ENCODE measurements around the gene SLC12A9.
"Not testable (repeated sequence)": the region's sequence is repeated elsewhere in the genome, so short reads cannot be mapped to it uniquely, and the experiment has no call there.

SLC12A9 gene

DNA sequence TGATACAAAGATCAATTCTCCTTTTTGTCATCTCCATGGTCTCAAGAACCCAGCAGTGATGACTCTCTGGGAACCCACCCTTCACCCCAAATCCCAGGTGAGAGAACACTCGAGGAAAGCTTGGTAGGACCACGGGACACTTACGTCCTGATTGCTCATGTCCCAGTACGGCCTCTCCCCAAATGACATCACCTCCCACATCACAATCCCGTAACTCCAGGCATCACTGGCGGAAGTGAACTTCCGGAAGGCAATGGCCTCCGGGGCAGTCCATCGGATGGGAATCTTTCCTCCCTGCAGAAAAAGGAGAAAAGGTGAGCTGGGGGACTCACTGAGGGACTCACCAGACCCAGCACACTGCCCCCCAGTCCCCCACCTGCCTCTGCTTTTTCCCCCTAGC is 46.2 kb upstream of the SLC12A9 start:
- no peak for DNase-seq (ENCODE audit: low read depth)
- no peak overlapping the region for H3K4me3 ChIP-seq (ENCODE audit: low read depth, low read length)
- TF ChIP-seq, protein P1, sequence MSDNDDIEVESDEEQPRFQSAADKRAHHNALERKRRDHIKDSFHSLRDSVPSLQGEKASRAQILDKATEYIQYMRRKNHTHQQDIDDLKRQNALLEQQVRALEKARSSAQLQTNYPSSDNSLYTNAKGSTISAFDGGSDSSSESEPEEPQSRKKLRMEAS (IDR thresholded peaks at IDR 0.05; ENCODE audit: low read depth, low read length), result no peak
- no peak for TF ChIP-seq MYC (IDR thresholded peaks at IDR 0.05; ENCODE audit: low read depth, low read length)

DNA sequence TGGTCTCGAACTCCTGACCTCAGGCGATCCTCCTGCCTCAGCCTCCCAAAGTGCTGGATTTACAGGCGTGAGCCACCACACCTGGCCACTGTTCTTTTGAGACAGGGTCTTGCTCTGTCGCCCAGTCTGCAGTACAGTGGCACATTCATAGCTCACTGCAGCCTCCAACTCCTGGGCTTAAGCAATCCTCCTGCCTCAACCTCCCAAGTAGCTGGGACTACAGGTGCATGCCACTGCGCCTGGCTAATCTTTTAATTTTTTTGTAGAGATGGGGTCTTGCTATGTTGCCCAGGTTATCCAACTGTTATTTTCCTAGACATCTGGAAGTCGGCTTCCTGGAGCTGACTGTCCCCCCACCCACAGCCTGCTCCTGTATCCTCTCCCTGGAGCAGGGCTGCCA is 45.6 kb upstream of the SLC12A9 start:
- not testable (repeated sequence) for H3K4me3 ChIP-seq (ENCODE audit: low read depth, low read length); DNase-seq (ENCODE audit: low read depth)

- no peak for DNase-seq (ENCODE audit: low read depth)
- H3K4me3 ChIP-seq (ENCODE audit: low read depth, low read length), result no peak overlapping the region
- TF ChIP-seq MYC (IDR thresholded peaks at IDR 0.05; ENCODE audit: low read depth, low read length) (no peak), POLR2A (IDR thresholded peaks at IDR 0.05; ENCODE audit: extremely low read depth, insufficient read length) (no peak)
- TF ChIP-seq, protein P2, sequence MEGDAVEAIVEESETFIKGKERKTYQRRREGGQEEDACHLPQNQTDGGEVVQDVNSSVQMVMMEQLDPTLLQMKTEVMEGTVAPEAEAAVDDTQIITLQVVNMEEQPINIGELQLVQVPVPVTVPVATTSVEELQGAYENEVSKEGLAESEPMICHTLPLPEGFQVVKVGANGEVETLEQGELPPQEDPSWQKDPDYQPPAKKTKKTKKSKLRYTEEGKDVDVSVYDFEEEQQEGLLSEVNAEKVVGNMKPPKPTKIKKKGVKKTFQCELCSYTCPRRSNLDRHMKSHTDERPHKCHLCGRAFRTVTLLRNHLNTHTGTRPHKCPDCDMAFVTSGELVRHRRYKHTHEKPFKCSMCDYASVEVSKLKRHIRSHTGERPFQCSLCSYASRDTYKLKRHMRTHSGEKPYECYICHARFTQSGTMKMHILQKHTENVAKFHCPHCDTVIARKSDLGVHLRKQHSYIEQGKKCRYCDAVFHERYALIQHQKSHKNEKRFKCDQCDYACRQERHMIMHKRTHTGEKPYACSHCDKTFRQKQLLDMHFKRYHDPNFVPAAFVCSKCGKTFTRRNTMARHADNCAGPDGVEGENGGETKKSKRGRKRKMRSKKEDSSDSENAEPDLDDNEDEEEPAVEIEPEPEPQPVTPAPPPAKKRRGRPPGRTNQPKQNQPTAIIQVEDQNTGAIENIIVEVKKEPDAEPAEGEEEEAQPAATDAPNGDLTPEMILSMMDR (IDR thresholded peaks at IDR 0.05; ENCODE audit: low read depth, low read length), result no peak
- TF ChIP-seq, protein P1 (IDR thresholded peaks at IDR 0.05; ENCODE audit: low read depth, low read length), result no peak
Observed at GRCh38 chr7:100808354-100808875, 44.1 kb upstream of the SLC12A9 start.

DNA sequence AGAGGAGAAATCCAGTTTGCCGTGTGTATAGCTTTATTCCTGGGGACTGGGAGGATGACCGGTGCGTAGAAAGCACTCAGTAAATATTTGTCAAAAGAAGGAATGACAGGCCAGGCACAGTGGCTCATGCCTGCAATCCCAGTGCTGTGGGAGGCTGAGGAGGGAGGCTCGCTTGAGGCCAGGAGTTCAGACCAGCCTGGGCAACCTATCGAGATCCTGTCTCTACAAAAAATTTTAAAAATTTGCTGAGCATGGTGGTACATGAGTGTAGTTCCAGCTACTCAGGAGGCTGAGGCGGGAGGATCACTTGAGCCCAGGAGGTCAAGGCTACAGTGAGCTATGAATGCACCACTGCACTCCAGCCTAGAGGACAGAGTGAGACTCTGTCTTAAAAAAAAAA is 41.0 kb upstream of the SLC12A9 start:
- no peak for DNase-seq (ENCODE audit: low read depth)
- TF ChIP-seq, protein P2 (IDR thresholded peaks at IDR 0.05; ENCODE audit: low read depth, low read length), result no peak
- TF ChIP-seq POLR2A (IDR thresholded peaks at IDR 0.05; ENCODE audit: extremely low read depth, insufficient read length), result no peak
- TF ChIP-seq MYC (IDR thresholded peaks at IDR 0.05; ENCODE audit: low read depth, low read length), result no peak
- TF ChIP-seq, protein P1 (IDR thresholded peaks at IDR 0.05; ENCODE audit: low read depth, low read length), result no peak
- H3K4me3 ChIP-seq (ENCODE audit: low read depth, low read length), result no peak overlapping the region

DNA sequence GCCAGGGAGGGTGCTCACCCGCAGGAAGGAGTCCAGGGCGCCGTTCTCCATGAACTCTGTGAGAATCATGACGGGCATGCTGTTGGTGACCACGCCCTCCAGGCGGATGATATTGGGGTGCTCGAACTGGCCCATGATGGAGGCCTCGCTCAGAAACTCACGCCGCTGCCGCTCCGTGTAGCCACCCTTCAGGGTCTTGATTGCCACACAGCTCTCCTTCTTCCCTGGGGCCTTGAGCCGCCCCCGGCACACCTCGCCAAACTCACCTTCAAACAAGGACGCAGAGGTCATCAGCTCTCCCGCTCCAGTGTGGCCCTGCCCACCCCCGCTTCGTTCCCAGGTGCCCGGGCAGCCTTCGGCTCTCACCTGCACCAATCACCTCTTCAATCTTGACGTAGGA is 39.8 kb upstream of the SLC12A9 start:
- TF ChIP-seq, protein P2 (IDR thresholded peaks at IDR 0.05; ENCODE audit: low read depth, low read length), result no peak
- no peak for TF ChIP-seq POLR2A (IDR thresholded peaks at IDR 0.05; ENCODE audit: extremely low read depth, insufficient read length)
- DNase-seq (ENCODE audit: low read depth), result no peak
- H3K4me3 ChIP-seq (ENCODE audit: low read depth, low read length), result no peak overlapping the region

- TF ChIP-seq, protein P1 (IDR thresholded peaks at IDR 0.05; ENCODE audit: low read depth, low read length), result peak; percentile 60
- not testable (repeated sequence) for H3K4me3 ChIP-seq (ENCODE audit: low read depth, low read length)
- peak; percentile 67 for DNase-seq (ENCODE audit: low read depth)
Observed at GRCh38 chr7:100816515-100816914, 36.0 kb upstream of the SLC12A9 start.

GRCh38 chr7:100817097-100817496 is 35.4 kb upstream of the SLC12A9 start:
- TF ChIP-seq POLR2A (IDR thresholded peaks at IDR 0.05; ENCODE audit: extremely low read depth, insufficient read length), result no peak
- TF ChIP-seq MYC (IDR thresholded peaks at IDR 0.05; ENCODE audit: low read depth, low read length), result no peak
- TF ChIP-seq, protein P1 (IDR thresholded peaks at IDR 0.05; ENCODE audit: low read depth, low read length), result no peak
- TF ChIP-seq, protein P2 (IDR thresholded peaks at IDR 0.05; ENCODE audit: low read depth, low read length), result no peak
- no peak for DNase-seq (ENCODE audit: low read depth)
- no peak overlapping the region for H3K4me3 ChIP-seq (ENCODE audit: low read depth, low read length)
